GM12878 (cell line): ENCODE data around the gene CYSLTR2. TPM values are rescaled to one million over a fixed set of nuclear protein-coding genes. Genes with fewer than 3 reads are reported as not detected.

Experiments used
- ATAC-seq: fragments of 200-7000 bp; cut with Tn5 transposase; 3 replicates; pipeline ENCODE4 v1.9.1; 2020; ENCODE audit warnings: mild to moderate bottlenecking, moderate library complexity
- BruUV-seq: library from RNA; stranded (reverse); fragments of 400-500 nt; replicated peaks from 2 replicates; lab custom pipeline; 2021; lab: Mats Ljungman, UMichigan
- CTCF ChIA-PET: fragments of 300-600 bp; sonication (Branson Sonifier 250); formaldehyde crosslinking; extraction: SDS; loops from one replicate; lab custom pipeline; 2021; ENCODE audit warnings: inconsistent platforms; lab: Yijun Ruan, JAX
- POLR2A ChIA-PET: fragments of 350-600 bp; formaldehyde crosslinking; extraction: SDS; loops from one replicate; lab custom pipeline; 2021; ENCODE audit warnings: inconsistent platforms; lab: Charles Lee
- RAD21 ChIA-PET: fragments of 300-600 bp; sonication (Branson Sonifier 250); formaldehyde crosslinking; loops from one replicate; lab custom pipeline; 2023; ENCODE audit warnings: antibody characterized with exemption; ENCODE audit not compliant: unreplicated experiment; lab: Charles Lee
- SMC1A ChIA-PET: fragments of 300-600 bp; sonication (Branson Sonifier 250); formaldehyde crosslinking; loops from one replicate; lab custom pipeline; 2023; ENCODE audit not compliant: unreplicated experiment, uncharacterized antibody; lab: Charles Lee
- DNase-seq: peaks from one replicate; pipeline ENCODE4 v3.0.0-alpha.2; 2011; ENCODE audit warnings: low read depth, low spot score
- FAIRE-seq: peaks from 3 replicates; lab custom pipeline; 2011; peaks lifted over from hg19 to GRCh38; lab: Jason Lieb, UNC
- H2AFZ ChIP-seq: 2 replicates; pipeline ENCODE4 v1.6.0; 2011; ENCODE audit warnings: low read depth, low read length, control low read depth; ENCODE audit not compliant: control insufficient read depth
- H3K27ac ChIP-seq: 2 replicates; pipeline ENCODE4 v1.5.1; 2011; ENCODE audit warnings: control low read depth; ENCODE audit not compliant: control insufficient read depth, insufficient read depth
- H3K27me3 ChIP-seq, 2 experiments: replicated peaks in 1 of 2; 2 replicates each; pipeline versions ENCODE4 v1.6.0 to v1.6.1; 2011; ENCODE audit warnings: low read length in 1 of 2; ENCODE audit not compliant: control insufficient read depth in 2 of 2, insufficient read depth in 2 of 2
- H3K36me3 ChIP-seq, 2 experiments: 2 replicates each; pipeline ENCODE4 v1.5.1; 2011; ENCODE audit warnings: low read length in 1 of 2; ENCODE audit not compliant: control insufficient read depth in 2 of 2, insufficient read depth in 2 of 2
- H3K4me1 ChIP-seq: 2 replicates; pipeline ENCODE4 v1.6.1; 2011; ENCODE audit warnings: mild to moderate bottlenecking, low read length, moderate library complexity, mixed read lengths; ENCODE audit not compliant: control insufficient read depth, insufficient read depth
- H3K4me2 ChIP-seq: 2 replicates; pipeline ENCODE4 v1.6.0; 2011; ENCODE audit warnings: control low read depth; ENCODE audit not compliant: control insufficient read depth, insufficient read depth
- H3K4me3 ChIP-seq: fragments of 200-600 bp; sonication (generic); 2 replicates; pipeline ENCODE4 v1.5.1; 2016
- H3K79me2 ChIP-seq: 2 replicates; pipeline ENCODE4 v1.6.0; 2011; ENCODE audit warnings: low read length; ENCODE audit not compliant: control insufficient read depth, insufficient read depth
- H3K9ac ChIP-seq: 2 replicates; pipeline ENCODE4 v1.8.0; 2011; ENCODE audit warnings: low read length, control low read depth, mixed read lengths; ENCODE audit not compliant: control insufficient read depth, insufficient read depth
- H3K9me3 ChIP-seq: replicated peaks from 3 replicates; pipeline ENCODE4 v1.5.1; 2011; ENCODE audit warnings: mild to moderate bottlenecking, low read length; ENCODE audit not compliant: control insufficient read depth, insufficient read depth
- H4K20me1 ChIP-seq: 2 replicates; pipeline ENCODE4 v1.6.0; 2011; ENCODE audit not compliant: control insufficient read depth, insufficient read depth
- ESRRA ChIP-seq: IDR thresholded peaks from 2 replicates; pipeline ENCODE4 v1.6.1; 2012; ENCODE audit warnings: mild to moderate bottlenecking, low read length, improper control_type of control experiment
- KDM1A ChIP-seq: fragments of 200-600 bp; sonication (generic); IDR thresholded peaks from 2 replicates; pipeline ENCODE4 v1.6.1; 2016; ENCODE audit warnings: borderline replicate concordance
- LARP7 ChIP-seq: fragments of 450-650 bp; IDR thresholded peaks from 2 replicates; pipeline ENCODE4 v1.6.1; 2017; ENCODE audit warnings: mild to moderate bottlenecking
- MTA2 ChIP-seq: fragments of 450-650 bp; IDR thresholded peaks from 2 replicates; pipeline ENCODE4 v1.6.1; 2016; ENCODE audit warnings: low read depth, mild to moderate bottlenecking, moderate library complexity
- RCOR1 ChIP-seq: conservative IDR thresholded peaks from 2 replicates; pipeline ENCODE4 v1.6.1; 2012; ENCODE audit warnings: low read depth, low read length, improper control_type of control experiment
- WGBS: methylation state at CpG from one replicate; pipeline ENCODE4 v1.1.6; 2016; ENCODE audit warnings: low lambda C conversion rate; ENCODE audit not compliant: insufficient replicate concordance, insufficient coverage; ENCODE audit errors: missing lambda C conversion rate; 5-methylcytosine and 5-hydroxymethylcytosine counted together
- in situ Hi-C: fragments of 300-500 bp; cut with MboI; formaldehyde crosslinking; loops from 9 replicates; pipeline ENCODE4 v1.14.3; 2018; ENCODE audit warnings: mixed read lengths
- intact Hi-C: fragments of 100-400 bp; cut with micrococcal nuclease; formaldehyde crosslinking; loops from one replicate; pipeline ENCODE4 v1.14.2; 2022; ENCODE audit not compliant: unreplicated experiment
- polyA plus RNA-seq, 11 experiments: library from polyadenylated mRNA; depleted of rRNA in 4 of 11; unstranded in 6 of 11; stranded (reverse) in 5 of 11; fragments of >200 nt; fragmentation: Nextera tagmentation in 4 of 11; fragmentation: Illumina TruSeq in 1 of 11; extraction: Ambion mirVana in 4 of 11; extraction: Trizol in 1 of 11; gene quantifications; 1 replicate in 1 of 11; 2 replicates in 10 of 11; pipeline versions ENCODE4 v1.2.1 to v1.2.3, GENCODE V29; 2011 to 2016; ENCODE audit warnings: inconsistent platforms in 2 of 11, missing spikeins in 2 of 11, low read depth in 1 of 11
- total RNA-seq, 4 experiments: library from RNA; depleted of rRNA in 3 of 4; stranded (reverse); fragments of >200 nt in 3 of 4; fragmentation: Illumina TruSeq in 1 of 4; extraction: Trizol in 1 of 4; gene quantifications; 2 replicates each; pipeline versions ENCODE4 v1.2.1 to v1.2.3, GENCODE V29; 2013 to 2021

The CYSLTR2 gene
- total and polyA plus RNA-seq, 10 of the 15 experiments (the other 5 are each of a cell fraction or from before 2014, with no cell fraction given): 0.02 to 0.08 (median 0.03) TPM; not detected in 5

DNA sequence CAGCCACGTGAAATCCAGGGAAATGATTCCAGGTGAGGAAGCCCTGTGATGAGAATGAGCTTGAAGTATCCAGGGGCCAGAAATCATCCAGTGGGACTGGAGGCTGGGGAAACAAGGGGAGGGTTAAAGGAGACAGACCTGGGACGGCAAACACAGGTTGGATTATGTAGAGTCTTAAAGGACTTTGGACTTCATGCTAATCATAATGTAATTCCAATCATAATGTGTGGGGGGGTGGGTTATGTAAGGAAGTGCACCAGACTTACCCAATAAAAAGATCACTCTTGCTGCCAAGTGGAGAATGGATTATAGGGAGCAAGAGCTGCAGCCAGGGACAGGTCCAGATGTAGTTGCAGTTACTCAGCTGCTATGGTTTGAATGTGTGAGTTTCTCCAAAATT lies 16.1 kb upstream of the CYSLTR2 start:
- TF ChIP-seq RCOR1: no peak
- TF ChIP-seq KDM1A: no peak
- no peak for TF ChIP-seq ESRRA
- TF ChIP-seq MTA2: no peak
- H3K4me1 ChIP-seq: no peaks in the 10 kb centered on the region
- in situ Hi-C loops: no loop called here
- ATAC-seq (no peak), DNase-seq (no peak), FAIRE-seq (no peak)
- H3K4me2 ChIP-seq: no peak overlapping the region
- H3K9me3 ChIP-seq: peaks cover 1% of the 10 kb centered on the region; the same call in 2 of the 3 replicates
- 0% methylated on average over 2 of the region's 2 CpGs for WGBS
- H3K36me3 ChIP-seq: no peaks in the 10 kb centered on the region
- BruUV-seq: no TSS peak
- ChIA-PET SMC1A (no interaction called here), CTCF (no interaction called here), POLR2A (no interaction called here), RAD21 (no interaction called here)
- no peaks in the 10 kb centered on the region; a peak in 1 of 4 replicates for H3K27me3 ChIP-seq
- H3K79me2 ChIP-seq: no peaks in the 10 kb centered on the region
- H3K27ac ChIP-seq: no peak overlapping the region
- intact Hi-C loops: no loop called here
- no peak overlapping the region for H3K4me3 ChIP-seq
- H4K20me1 ChIP-seq: no peaks in the 10 kb centered on the region
- H3K9ac ChIP-seq: no peak overlapping the region
- H2AFZ ChIP-seq: no peak overlapping the region

DNA sequence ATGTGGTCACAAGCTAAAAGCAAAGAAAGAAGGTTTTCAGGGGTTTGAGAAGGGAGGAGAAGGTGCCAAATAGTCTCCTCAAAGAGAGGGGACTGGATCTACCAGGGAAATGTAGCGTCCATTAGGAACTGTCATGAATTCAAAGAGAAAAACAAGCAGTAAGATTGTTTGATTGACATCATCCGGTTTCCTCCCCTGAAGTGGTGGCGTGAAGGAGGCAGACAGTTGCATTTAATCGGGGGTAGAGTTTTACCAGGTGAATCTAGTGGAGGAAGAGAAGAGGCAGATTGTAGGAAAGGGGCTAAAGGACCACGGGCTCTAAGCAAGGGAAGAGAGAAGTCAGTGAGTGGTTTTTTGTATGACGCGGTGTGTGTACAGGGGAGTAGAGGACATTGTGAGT lies 13.0 kb upstream of the CYSLTR2 start:
- no peaks in the 10 kb centered on the region for H3K4me1 ChIP-seq
- intact Hi-C loops: no loop called here
- no peak for TF ChIP-seq LARP7
- H3K9me3 ChIP-seq: peaks cover 1% of the 10 kb centered on the region; the same call in 2 of the 3 replicates
- CTCF ChIA-PET: no interaction called here
- no peaks in the 10 kb centered on the region for H4K20me1 ChIP-seq
- SMC1A ChIA-PET: no interaction called here
- H3K79me2 ChIP-seq: no peaks in the 10 kb centered on the region
- H3K27ac ChIP-seq: no peak overlapping the region
- H3K9ac ChIP-seq: no peak overlapping the region
- no TSS peak for BruUV-seq
- 48% methylated on average over 7 of the region's 7 CpGs for WGBS
- in situ Hi-C loops: no loop called here
- no peaks in the 10 kb centered on the region for H3K36me3 ChIP-seq
- no peak for ATAC-seq
- POLR2A ChIA-PET: interaction anchor here (0.6 kb wide), 2 partner anchors 747 to 1676 kb away, joined by 3 to 4 read pairs; no protein-coding TSS in a partner anchor
- H3K4me2 ChIP-seq: no peak overlapping the region
- no peak overlapping the region for H2AFZ ChIP-seq
- no peak overlapping the region for H3K4me3 ChIP-seq
- RAD21 ChIA-PET: no interaction called here
- no peak for FAIRE-seq
- DNase-seq: no peak
- H3K27me3 ChIP-seq: no peaks in the 10 kb centered on the region; a peak in 1 of 4 replicates
